Stimulated activated CD8-positive, alpha-beta memory T cell treated with anti-CD3 and anti-CD28 coated beads, Interleukin-7, amount 100 ng/mL, for 48 hours (primary cell): ENCODE data around the gene RAB6C.
"Not testable (repeated sequence)": the region's sequence is repeated elsewhere in the genome, so short reads cannot be mapped to it uniquely, and the experiment has no call there.

Source experiments
- DNase-seq, 2 donors: peaks; one replicate each; pipeline ENCODE4 v3.0.0-alpha.2; 2020; ENCODE audit warnings: low read depth in 1 of 2; ENCODE audit errors: extremely low read depth in 1 of 2

Gene RAB6C

GRCh38 chr2:129992415-129993006, 13.0 kb downstream of the RAB6C start:
- DNase-seq = not testable (repeated sequence)

- DNase-seq = not testable (repeated sequence)
Measured at GRCh38 chr2:129993151-129993550, 13.7 kb downstream of the RAB6C start.

DNA sequence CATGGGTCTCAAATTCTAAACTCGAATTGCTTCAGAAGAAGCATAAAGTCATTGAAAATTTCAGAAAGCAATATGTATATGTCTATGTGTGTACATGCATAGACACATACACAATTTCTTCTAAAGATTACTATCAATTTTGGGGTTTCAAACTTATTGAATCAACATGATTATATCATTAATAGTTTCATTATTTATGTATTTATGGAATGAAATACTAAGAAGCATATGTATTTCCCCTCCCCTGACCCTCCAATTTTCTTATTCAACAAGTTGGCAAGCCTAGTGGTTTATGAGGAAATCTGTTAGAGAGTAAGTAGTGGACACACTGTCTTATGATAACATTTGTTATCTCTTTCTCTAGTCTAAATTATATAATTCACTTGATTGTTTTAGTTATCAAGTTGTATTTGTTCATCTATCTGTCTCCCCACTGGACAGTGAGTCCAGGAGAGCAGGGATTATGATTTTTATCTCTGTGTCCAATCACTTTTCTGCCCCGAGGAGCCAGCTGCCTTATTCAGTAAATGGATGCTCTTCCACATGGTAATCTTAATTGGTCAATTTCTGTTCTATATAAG, 17.3 kb downstream of the RAB6C start:
- not testable (repeated sequence) for DNase-seq

- not testable (repeated sequence) for DNase-seq
Measured at GRCh38 chr2:129998771-129999170, 19.3 kb downstream of the RAB6C start.

DNA sequence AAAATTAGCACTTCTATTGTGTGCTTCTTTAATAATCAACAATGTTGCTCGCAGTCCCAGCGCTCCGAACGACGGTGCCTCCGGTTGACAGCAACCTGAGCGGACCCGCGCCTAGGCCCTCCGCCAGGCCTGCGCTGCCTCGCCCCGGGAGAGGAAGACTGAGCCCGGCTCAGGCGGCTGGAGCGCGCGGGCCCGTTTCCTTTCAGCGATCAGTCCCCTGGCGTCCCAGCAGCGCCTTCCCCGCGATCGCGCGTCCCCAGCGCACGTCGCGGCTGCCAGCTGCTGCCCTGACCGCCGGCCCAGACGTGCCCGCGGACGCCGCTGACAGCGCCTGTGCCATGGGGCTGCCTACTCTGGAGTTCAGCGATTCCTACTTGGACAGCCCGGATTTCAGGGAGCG, 26.4 kb downstream of the RAB6C start:
- DNase-seq = not testable (repeated sequence)

GRCh38 chr2:130016701-130017100, 37.2 kb downstream of the RAB6C start:
- not testable (repeated sequence) for DNase-seq

DNA sequence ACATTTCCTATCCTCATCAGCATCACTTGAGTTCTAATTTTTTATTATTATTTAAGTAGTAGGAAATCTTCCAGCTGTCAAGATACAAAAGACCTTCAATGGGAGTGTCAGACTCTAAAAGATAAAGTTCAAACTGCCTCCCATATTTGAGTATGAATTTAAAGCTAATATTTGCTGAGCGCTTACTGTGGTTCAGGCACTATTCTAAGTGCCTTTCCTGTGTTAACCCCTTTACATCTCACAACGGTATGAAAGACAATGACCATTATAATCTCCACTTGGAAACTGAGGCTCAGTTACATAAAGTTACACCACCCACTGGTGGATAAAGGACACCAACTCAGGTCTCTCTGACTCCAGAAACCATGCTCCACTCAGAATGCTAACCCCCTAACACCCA, 39.9 kb downstream of the RAB6C start:
- DNase-seq = no peak

- not testable (repeated sequence) for DNase-seq
Measured at GRCh38 chr2:130020069-130020468, 40.6 kb downstream of the RAB6C start.

GRCh38 chr2:130025931-130026330, 46.5 kb downstream of the RAB6C start:
- DNase-seq = not testable (repeated sequence)
